WTC11 (cell line): Measurements from ENCODE around the gene FIZ1. TPM values are rescaled to one million over a fixed set of nuclear protein-coding genes. Genes with fewer than 3 reads are reported as not detected.

Experiments used
- ATAC-seq: fragments of 200-7000 bp; cut with Tn5 transposase; 2 replicates; pipeline ENCODE4 v1.10.0; 2021; ENCODE audit warnings: mild to moderate bottlenecking, moderate library complexity
- CTCF ChIA-PET: fragments of 300-600 bp; sonication (Branson Sonifier 250); formaldehyde crosslinking; loops from one replicate; lab custom pipeline; 2021; ENCODE audit warnings: antibody characterized with exemption; lab: Charles Lee
- POLR2A ChIA-PET: fragments of 350-600 bp; sonication (Branson Sonifier 250); formaldehyde crosslinking; loops from one replicate; lab custom pipeline; 2021; ENCODE audit warnings: antibody characterized with exemption; lab: Charles Lee
- DNase-seq: peaks from one replicate; pipeline ENCODE4 v3.0.0; 2021; ENCODE audit warnings: low spot score
- H3K27ac Mint-ChIP-seq: 2 replicates; pipeline ENCODE4 v1.8.0; 2021; ENCODE audit warnings: mixed read lengths
- H3K27me3 Mint-ChIP-seq: 2 replicates; pipeline ENCODE4 v1.8.0; 2021; ENCODE audit warnings: low read depth, mild to moderate bottlenecking, moderate library complexity, mixed read lengths
- H3K36me3 Mint-ChIP-seq: 2 replicates; pipeline ENCODE4 v1.8.0; 2021; ENCODE audit warnings: mixed read lengths
- H3K4me1 Mint-ChIP-seq: 2 replicates; pipeline ENCODE4 v1.8.0; 2022; ENCODE audit warnings: mixed read lengths
- H3K4me3 Mint-ChIP-seq: 2 replicates; pipeline ENCODE4 v1.8.0; 2021; ENCODE audit warnings: mild to moderate bottlenecking, moderate library complexity, mixed read lengths
- H3K9me3 Mint-ChIP-seq: 2 replicates; pipeline ENCODE4 v1.8.0; 2021; ENCODE audit warnings: mixed read lengths
- CREB1 ChIP-seq: sonication (generic); formaldehyde crosslinking; IDR thresholded peaks from 2 replicates; pipeline ENCODE4 v1.8.0; 2023; ENCODE audit warnings: mild to moderate bottlenecking, missing genetic modification reagents
- CREM ChIP-seq: sonication (generic); formaldehyde crosslinking; IDR thresholded peaks from 2 replicates; pipeline ENCODE4 v1.8.1; 2022; ENCODE audit warnings: mild to moderate bottlenecking, missing genetic modification reagents, moderate library complexity
- ESRRA ChIP-seq: sonication (generic); formaldehyde crosslinking; IDR thresholded peaks from 2 replicates; pipeline ENCODE4 v1.8.1; 2022; ENCODE audit warnings: mild to moderate bottlenecking, missing genetic modification reagents, borderline replicate concordance
- ETV6 ChIP-seq: sonication (generic); formaldehyde crosslinking; IDR thresholded peaks from 2 replicates; pipeline ENCODE4 v1.8.1; 2022; ENCODE audit warnings: mild to moderate bottlenecking, missing genetic modification reagents
- FOXJ3 ChIP-seq: sonication (generic); formaldehyde crosslinking; IDR thresholded peaks from 2 replicates; pipeline ENCODE4 v1.9.0; 2021; ENCODE audit warnings: missing genetic modification reagents, mild to moderate bottlenecking, borderline replicate concordance
- FOXK1 ChIP-seq: sonication (generic); formaldehyde crosslinking; IDR thresholded peaks from 2 replicates; pipeline ENCODE4 v1.8.0; 2022; ENCODE audit warnings: mild to moderate bottlenecking, moderate library complexity, missing genetic modification reagents
- GABPB1 ChIP-seq: sonication (generic); formaldehyde crosslinking; IDR thresholded peaks from 2 replicates; pipeline ENCODE4 v1.8.1; 2023; ENCODE audit warnings: mild to moderate bottlenecking, missing genetic modification reagents
- GTF2I ChIP-seq: fragments of 250-450 bp; sonication (Bioruptor Pico); conservative IDR thresholded peaks from 2 replicates; pipeline ENCODE4 v1.4.0; 2021; ENCODE audit warnings: mild to moderate bottlenecking
- JUN ChIP-seq: sonication (generic); formaldehyde crosslinking; IDR thresholded peaks from 2 replicates; pipeline ENCODE4 v1.8.0; 2023; ENCODE audit warnings: mild to moderate bottlenecking, missing genetic modification reagents
- KAT7 ChIP-seq: sonication (generic); formaldehyde crosslinking; IDR thresholded peaks from 2 replicates; pipeline ENCODE4 v1.8.1; 2023; ENCODE audit warnings: missing genetic modification reagents, mild to moderate bottlenecking, borderline replicate concordance
- NFE2L1 ChIP-seq: sonication (generic); formaldehyde crosslinking; IDR thresholded peaks from 2 replicates; pipeline ENCODE4 v1.8.1; 2023; ENCODE audit warnings: missing genetic modification reagents
- NFYB ChIP-seq: sonication (generic); formaldehyde crosslinking; conservative IDR thresholded peaks from 2 replicates; pipeline ENCODE4 v1.8.0; 2022; ENCODE audit warnings: low read depth, missing genetic modification reagents
- SMAD3 ChIP-seq: sonication (generic); formaldehyde crosslinking; IDR thresholded peaks from 2 replicates; pipeline ENCODE4 v1.8.0; 2022; ENCODE audit warnings: missing genetic modification reagents, mild to moderate bottlenecking, borderline replicate concordance
- SMAD4 ChIP-seq: sonication (generic); formaldehyde crosslinking; IDR thresholded peaks from 2 replicates; pipeline ENCODE4 v1.8.0; 2022; ENCODE audit warnings: mild to moderate bottlenecking, missing genetic modification reagents
- TEAD1 ChIP-seq: sonication (generic); formaldehyde crosslinking; IDR thresholded peaks from 2 replicates; pipeline ENCODE4 v1.8.0; 2022; ENCODE audit warnings: mild to moderate bottlenecking, missing genetic modification reagents
- TEAD4 ChIP-seq: sonication (generic); formaldehyde crosslinking; IDR thresholded peaks from 2 replicates; pipeline ENCODE4 v1.8.0; 2022; ENCODE audit warnings: mild to moderate bottlenecking, missing genetic modification reagents
- ZNF219 ChIP-seq: sonication (generic); formaldehyde crosslinking; IDR thresholded peaks from 2 replicates; pipeline ENCODE4 v1.8.0; 2023; ENCODE audit warnings: missing genetic modification reagents, mild to moderate bottlenecking, borderline replicate concordance
- ZNF232 ChIP-seq: sonication (generic); formaldehyde crosslinking; IDR thresholded peaks from 2 replicates; pipeline ENCODE4 v1.8.0; 2022; ENCODE audit warnings: mild to moderate bottlenecking, missing genetic modification reagents
- ZNF416 ChIP-seq: fragments of 250-450 bp; sonication (Bioruptor Pico); IDR thresholded peaks from 2 replicates; pipeline ENCODE4 v1.9.0; 2021; ENCODE audit warnings: mild to moderate bottlenecking, inconsistent platforms
- total RNA-seq: library from RNA; stranded (reverse); gene quantifications from 3 replicates; pipeline ENCODE4 v1.2.3, GENCODE V29; 2021
- TF ChIP-seq, protein P1 (sequence below): sonication (generic); formaldehyde crosslinking; IDR thresholded peaks from 2 replicates; pipeline ENCODE4 v1.8.1; 2022; ENCODE audit warnings: low read depth, mild to moderate bottlenecking, moderate library complexity, missing genetic modification reagents, borderline replicate concordance
- TF ChIP-seq, protein P2 (sequence below): fragments of 250-450 bp; sonication (Bioruptor Pico); IDR thresholded peaks from 2 replicates; pipeline ENCODE4 v1.9.0; 2021; ENCODE audit warnings: moderate library complexity, mild to moderate bottlenecking, inconsistent platforms, borderline replicate concordance
- TF ChIP-seq, protein P3 (sequence below): sonication (generic); formaldehyde crosslinking; IDR thresholded peaks from 2 replicates; pipeline ENCODE4 v1.8.0; 2023; ENCODE audit warnings: missing genetic modification reagents
- TF ChIP-seq, protein P4 (sequence below): sonication (generic); formaldehyde crosslinking; IDR thresholded peaks from 2 replicates; pipeline ENCODE4 v1.8.0; 2023; ENCODE audit warnings: missing genetic modification reagents, mild to moderate bottlenecking, borderline replicate concordance
- TF ChIP-seq, protein P5 (sequence below): sonication (generic); formaldehyde crosslinking; IDR thresholded peaks from 2 replicates; pipeline ENCODE4 v1.8.0; 2022; ENCODE audit warnings: mild to moderate bottlenecking, missing genetic modification reagents
- TF ChIP-seq, protein P6 (sequence below): fragments of 250-450 bp; sonication (Bioruptor Pico); IDR thresholded peaks from 2 replicates; pipeline ENCODE4 v1.9.0; 2021; ENCODE audit warnings: mild to moderate bottlenecking
- TF ChIP-seq, protein P7 (sequence below): sonication (generic); formaldehyde crosslinking; IDR thresholded peaks from 2 replicates; pipeline ENCODE4 v1.8.1; 2023; ENCODE audit warnings: mild to moderate bottlenecking, missing genetic modification reagents, moderate library complexity

The FIZ1 gene
- total RNA-seq, 1 experiment from 2014 or later, result 20.1 TPM

DNA sequence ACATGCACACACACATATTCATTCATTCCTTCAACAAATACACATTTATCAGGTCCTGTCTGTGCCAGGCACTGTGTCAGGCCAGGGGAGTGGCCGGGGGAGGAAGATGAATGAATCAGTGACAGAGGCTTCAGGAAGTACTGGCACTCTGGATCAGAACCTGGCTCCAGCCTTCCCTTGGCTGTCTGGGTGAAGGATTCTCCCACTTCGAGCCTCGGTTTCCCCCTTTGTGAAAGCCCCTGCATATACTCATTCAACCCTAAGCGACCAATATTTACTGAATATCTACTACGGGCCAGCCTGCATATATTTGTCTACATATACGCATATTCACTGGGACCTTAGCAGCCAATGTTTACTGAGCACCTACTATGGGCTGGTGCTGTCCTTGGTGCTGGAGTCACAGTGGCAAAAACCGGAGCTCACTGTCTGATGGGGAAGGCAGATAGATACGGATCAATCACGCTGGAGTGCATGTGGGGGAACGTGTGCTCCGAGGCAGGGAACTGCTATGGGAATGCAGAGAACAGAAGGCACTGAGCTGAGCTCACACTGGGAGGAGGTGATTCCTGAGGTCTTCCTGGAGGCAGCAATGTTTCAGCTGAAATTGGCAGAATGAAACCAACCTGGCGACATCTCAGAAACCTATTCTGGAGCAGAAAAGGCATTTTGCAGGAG, 18.0 kb downstream of the FIZ1 start:
- peak; percentile 3; the same call in 1 of the 2 replicates for ATAC-seq
- POLR2A ChIA-PET, result interaction anchor here (1.1 to 1.2 kb wide), 3 partner anchors 18 to 43 kb away, joined by 3 to 7 read pairs (median 3); partner anchors contain the start of genes FIZ1 and ZNF784
- DNase-seq, result peak; percentile 66
- Mint-ChIP-seq H3K9me3 (no peaks in the 10 kb centered on the region), H3K4me3 (peak overlapping the region; percentile 86), H3K27ac (peak overlapping the region; percentile 90; the same call in 1 of the 2 replicates), H3K36me3 (peaks cover 10% of the 10 kb centered on the region), H3K4me1 (peaks cover 12% of the 10 kb centered on the region), H3K27me3 (peaks cover 20% of the 10 kb centered on the region)
- CTCF ChIA-PET, result interaction anchor here (0.5 to 2.0 kb wide), 5 partner anchors 18 to 435 kb away, joined by 5 to 20 read pairs (median 5); partner anchors contain the start of genes FIZ1 and ZNF865
- TF ChIP-seq ZNF232 (CRISPR knock-in tag) (peak; percentile 67; the same call in 1 of the 2 replicates), FOXJ3 (CRISPR knock-in tag) (peak; percentile 74; the same call in 1 of the 2 replicates), GTF2I (peak; percentile 92), GABPB1 (peak; percentile 6; the same call in 1 of the 2 replicates), CREB1 (CRISPR knock-in tag) (no peak), ESRRA (CRISPR knock-in tag) (peak; percentile 53; the same call in 1 of the 2 replicates), NFE2L1 (CRISPR knock-in tag) (peak; percentile 37; the same call in 1 of the 2 replicates), NFYB (no peak), JUN (CRISPR knock-in tag) (no peak), SMAD4 (CRISPR knock-in tag) (peak; percentile 64; the same call in 1 of the 2 replicates), CREM (CRISPR knock-in tag) (peak; percentile 48; the same call in 1 of the 2 replicates), SMAD3 (CRISPR knock-in tag) (peak; percentile 39; the same call in 1 of the 2 replicates), TEAD4 (CRISPR knock-in tag) (peak; percentile 77; the same call in 1 of the 2 replicates), TEAD1 (peak; percentile 46; the same call in 1 of the 2 replicates), FOXK1 (CRISPR knock-in tag) (peak; percentile 81), KAT7 (peak; percentile 47; the same call in 1 of the 2 replicates), ETV6 (CRISPR knock-in tag) (peak; percentile 69; the same call in 1 of the 2 replicates), ZNF219 (CRISPR knock-in tag) (0 out of 2 replicates have a peak, but pooled peaks have one; percentile 61), ZNF416 (no peak)
- TF ChIP-seq, protein P1, sequence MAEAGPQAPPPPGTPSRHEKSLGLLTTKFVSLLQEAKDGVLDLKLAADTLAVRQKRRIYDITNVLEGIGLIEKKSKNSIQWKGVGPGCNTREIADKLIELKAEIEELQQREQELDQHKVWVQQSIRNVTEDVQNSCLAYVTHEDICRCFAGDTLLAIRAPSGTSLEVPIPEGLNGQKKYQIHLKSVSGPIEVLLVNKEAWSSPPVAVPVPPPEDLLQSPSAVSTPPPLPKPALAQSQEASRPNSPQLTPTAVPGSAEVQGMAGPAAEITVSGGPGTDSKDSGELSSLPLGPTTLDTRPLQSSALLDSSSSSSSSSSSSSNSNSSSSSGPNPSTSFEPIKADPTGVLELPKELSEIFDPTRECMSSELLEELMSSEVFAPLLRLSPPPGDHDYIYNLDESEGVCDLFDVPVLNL (CRISPR knock-in tag), result 0 out of 2 replicates have a peak, but pooled peaks have one; percentile 56
- TF ChIP-seq, protein P2, sequence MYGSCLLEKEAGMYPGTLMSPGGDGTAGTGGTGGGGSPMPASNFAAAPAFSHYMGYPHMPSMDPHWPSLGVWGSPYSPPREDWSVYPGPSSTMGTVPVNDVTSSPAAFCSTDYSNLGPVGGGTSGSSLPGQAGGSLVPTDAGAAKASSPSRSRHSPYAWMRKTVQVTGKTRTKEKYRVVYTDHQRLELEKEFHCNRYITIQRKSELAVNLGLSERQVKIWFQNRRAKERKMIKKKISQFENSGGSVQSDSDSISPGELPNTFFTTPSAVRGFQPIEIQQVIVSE (CRISPR knock-in tag), result no peak
- TF ChIP-seq, protein P3, sequence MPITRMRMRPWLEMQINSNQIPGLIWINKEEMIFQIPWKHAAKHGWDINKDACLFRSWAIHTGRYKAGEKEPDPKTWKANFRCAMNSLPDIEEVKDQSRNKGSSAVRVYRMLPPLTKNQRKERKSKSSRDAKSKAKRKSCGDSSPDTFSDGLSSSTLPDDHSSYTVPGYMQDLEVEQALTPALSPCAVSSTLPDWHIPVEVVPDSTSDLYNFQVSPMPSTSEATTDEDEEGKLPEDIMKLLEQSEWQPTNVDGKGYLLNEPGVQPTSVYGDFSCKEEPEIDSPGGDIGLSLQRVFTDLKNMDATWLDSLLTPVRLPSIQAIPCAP (CRISPR knock-in tag), result peak; percentile 45; the same call in 1 of the 2 replicates
- TF ChIP-seq, protein P4, sequence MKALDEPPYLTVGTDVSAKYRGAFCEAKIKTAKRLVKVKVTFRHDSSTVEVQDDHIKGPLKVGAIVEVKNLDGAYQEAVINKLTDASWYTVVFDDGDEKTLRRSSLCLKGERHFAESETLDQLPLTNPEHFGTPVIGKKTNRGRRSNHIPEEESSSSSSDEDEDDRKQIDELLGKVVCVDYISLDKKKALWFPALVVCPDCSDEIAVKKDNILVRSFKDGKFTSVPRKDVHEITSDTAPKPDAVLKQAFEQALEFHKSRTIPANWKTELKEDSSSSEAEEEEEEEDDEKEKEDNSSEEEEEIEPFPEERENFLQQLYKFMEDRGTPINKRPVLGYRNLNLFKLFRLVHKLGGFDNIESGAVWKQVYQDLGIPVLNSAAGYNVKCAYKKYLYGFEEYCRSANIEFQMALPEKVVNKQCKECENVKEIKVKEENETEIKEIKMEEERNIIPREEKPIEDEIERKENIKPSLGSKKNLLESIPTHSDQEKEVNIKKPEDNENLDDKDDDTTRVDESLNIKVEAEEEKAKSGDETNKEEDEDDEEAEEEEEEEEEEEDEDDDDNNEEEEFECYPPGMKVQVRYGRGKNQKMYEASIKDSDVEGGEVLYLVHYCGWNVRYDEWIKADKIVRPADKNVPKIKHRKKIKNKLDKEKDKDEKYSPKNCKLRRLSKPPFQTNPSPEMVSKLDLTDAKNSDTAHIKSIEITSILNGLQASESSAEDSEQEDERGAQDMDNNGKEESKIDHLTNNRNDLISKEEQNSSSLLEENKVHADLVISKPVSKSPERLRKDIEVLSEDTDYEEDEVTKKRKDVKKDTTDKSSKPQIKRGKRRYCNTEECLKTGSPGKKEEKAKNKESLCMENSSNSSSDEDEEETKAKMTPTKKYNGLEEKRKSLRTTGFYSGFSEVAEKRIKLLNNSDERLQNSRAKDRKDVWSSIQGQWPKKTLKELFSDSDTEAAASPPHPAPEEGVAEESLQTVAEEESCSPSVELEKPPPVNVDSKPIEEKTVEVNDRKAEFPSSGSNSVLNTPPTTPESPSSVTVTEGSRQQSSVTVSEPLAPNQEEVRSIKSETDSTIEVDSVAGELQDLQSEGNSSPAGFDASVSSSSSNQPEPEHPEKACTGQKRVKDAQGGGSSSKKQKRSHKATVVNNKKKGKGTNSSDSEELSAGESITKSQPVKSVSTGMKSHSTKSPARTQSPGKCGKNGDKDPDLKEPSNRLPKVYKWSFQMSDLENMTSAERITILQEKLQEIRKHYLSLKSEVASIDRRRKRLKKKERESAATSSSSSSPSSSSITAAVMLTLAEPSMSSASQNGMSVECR (CRISPR knock-in tag), result peak; percentile 65; the same call in 1 of the 2 replicates
- TF ChIP-seq, protein P5, sequence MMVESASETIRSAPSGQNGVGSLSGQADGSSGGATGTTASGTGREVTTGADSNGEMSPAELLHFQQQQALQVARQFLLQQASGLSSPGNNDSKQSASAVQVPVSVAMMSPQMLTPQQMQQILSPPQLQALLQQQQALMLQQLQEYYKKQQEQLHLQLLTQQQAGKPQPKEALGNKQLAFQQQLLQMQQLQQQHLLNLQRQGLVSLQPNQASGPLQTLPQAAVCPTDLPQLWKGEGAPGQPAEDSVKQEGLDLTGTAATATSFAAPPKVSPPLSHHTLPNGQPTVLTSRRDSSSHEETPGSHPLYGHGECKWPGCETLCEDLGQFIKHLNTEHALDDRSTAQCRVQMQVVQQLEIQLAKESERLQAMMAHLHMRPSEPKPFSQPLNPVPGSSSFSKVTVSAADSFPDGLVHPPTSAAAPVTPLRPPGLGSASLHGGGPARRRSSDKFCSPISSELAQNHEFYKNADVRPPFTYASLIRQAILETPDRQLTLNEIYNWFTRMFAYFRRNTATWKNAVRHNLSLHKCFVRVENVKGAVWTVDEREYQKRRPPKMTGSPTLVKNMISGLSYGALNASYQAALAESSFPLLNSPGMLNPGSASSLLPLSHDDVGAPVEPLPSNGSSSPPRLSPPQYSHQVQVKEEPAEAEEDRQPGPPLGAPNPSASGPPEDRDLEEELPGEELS, result peak; percentile 85
- TF ChIP-seq, protein P6, sequence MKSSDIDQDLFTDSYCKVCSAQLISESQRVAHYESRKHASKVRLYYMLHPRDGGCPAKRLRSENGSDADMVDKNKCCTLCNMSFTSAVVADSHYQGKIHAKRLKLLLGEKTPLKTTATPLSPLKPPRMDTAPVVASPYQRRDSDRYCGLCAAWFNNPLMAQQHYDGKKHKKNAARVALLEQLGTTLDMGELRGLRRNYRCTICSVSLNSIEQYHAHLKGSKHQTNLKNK (CRISPR knock-in tag), result no peak
- TF ChIP-seq, protein P7, sequence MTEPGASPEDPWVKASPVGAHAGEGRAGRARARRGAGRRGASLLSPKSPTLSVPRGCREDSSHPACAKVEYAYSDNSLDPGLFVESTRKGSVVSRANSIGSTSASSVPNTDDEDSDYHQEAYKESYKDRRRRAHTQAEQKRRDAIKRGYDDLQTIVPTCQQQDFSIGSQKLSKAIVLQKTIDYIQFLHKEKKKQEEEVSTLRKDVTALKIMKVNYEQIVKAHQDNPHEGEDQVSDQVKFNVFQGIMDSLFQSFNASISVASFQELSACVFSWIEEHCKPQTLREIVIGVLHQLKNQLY (CRISPR knock-in tag), result no peak
